Testis (tissue), 3 donors: ENCODE measurements around the gene TAS1R1. TPM values are rescaled to one million over a fixed set of nuclear protein-coding genes. Genes with fewer than 3 reads are reported as not detected.

ENCODE experiments used
- DNase-seq: peaks from one replicate; pipeline ENCODE4 v3.0.0-alpha.2; 2019
- H3K27ac ChIP-seq, 2 donors: fragments of 200-600 bp; sonication (generic); one replicate each; pipeline ENCODE4 v1.5.1; 2019
- H3K27me3 ChIP-seq: fragments of 200-600 bp; sonication (generic); one replicate; pipeline ENCODE4 v1.5.1; 2019
- H3K36me3 ChIP-seq: fragments of 200-600 bp; sonication (generic); one replicate; pipeline ENCODE4 v1.5.1; 2017; ENCODE audit warnings: low read depth; ENCODE audit errors: missing control alignments
- H3K4me1 ChIP-seq: fragments of 200-600 bp; sonication (generic); one replicate; pipeline ENCODE4 v1.5.1; 2019
- H3K4me3 ChIP-seq, 2 donors: fragments of 200-600 bp; sonication (generic); one replicate each; pipeline ENCODE4 v1.5.1; 2017 to 2019
- H3K9me3 ChIP-seq: fragments of 200-600 bp; sonication (generic); one replicate; pipeline ENCODE4 v1.5.1; 2017
- POLR2A ChIP-seq: fragments of 450-650 bp; IDR thresholded peaks from one replicate; pipeline ENCODE4 v1.6.1; 2017; ENCODE audit warnings: antibody characterized with exemption, mild to moderate bottlenecking, moderate library complexity
- WGBS, 2 donors: methylation state at CpG; one replicate each; pipeline ENCODE4 v1.1.5; 2018; 5-methylcytosine and 5-hydroxymethylcytosine counted together
- intact Hi-C: fragments of 100-400 bp; cut with DNase I; formaldehyde crosslinking; loops from one replicate; pipeline ENCODE4 v1.15.1; 2023; ENCODE audit warnings: low total_unique reads
- polyA plus RNA-seq: library from polyadenylated mRNA; stranded (reverse); fragments of 350-450 nt; fragmentation: Illumina TruSeq; extraction: RNeasy Lipid Tissue Mini Kit (QIAGEN cat#74804); gene quantifications from one replicate; pipeline ENCODE4 v1.2.3, GENCODE V29; 2014; ENCODE audit warnings: low read depth, low replicate concordance; ENCODE audit not compliant: insufficient read depth
- total RNA-seq, 2 donors: library from RNA; depleted of rRNA; stranded (reverse); fragments of >200 nt; gene quantifications; one replicate each; pipeline ENCODE4 v1.2.3, GENCODE V29; 2016
- TF ChIP-seq, protein P1 (sequence below), 3 experiments: fragments of 450-650 bp in 2 of 3; fragments of 200-600 bp in 1 of 3; sonication (generic) in 1 of 3; IDR thresholded peaks; one replicate each; pipeline ENCODE4 v1.5.1; 2016 to 2019; ENCODE audit warnings: antibody characterized with exemption in 3 of 3, mild to moderate bottlenecking in 2 of 3, moderate library complexity in 1 of 3

Gene TAS1R1
- total and polyA plus RNA-seq, 3 donors from 2014 or later: 5.1 to 5.6 (median 5.3) TPM

DNA sequence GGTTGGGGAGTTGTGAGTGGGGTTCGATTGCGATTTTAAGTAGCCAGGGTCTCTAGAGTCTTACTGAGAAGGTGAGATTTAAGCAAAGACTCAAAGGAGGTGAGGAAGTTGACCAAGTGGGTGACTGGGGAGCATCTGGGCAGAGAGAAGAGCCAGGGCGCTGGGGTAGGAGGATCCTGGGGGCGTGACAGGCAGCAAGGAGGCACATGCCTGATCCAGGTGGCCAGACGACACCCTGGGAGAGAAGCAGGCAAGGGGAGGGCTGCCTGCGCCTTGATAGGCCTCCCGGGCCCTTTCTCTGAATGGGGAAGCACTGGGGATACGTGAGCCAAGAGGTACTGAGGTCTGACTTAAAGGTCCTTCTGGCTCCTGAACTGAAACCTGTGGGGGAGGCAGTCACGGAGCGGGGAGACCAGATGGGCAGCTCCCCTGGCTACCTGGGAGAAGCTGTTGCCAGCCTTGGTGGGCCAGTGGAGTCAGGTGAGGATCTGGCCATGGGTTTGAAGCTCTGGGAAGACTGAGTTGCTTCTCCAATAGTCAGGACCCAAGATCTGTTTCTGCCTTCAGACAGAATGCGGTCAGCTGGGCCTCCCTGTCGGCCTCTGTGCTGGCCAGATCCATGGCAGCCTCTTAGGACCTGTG, 30.1 kb downstream of the TAS1R1 start:
- DNase-seq: no peak
- Histone ChIP-seq H3K27ac (no peak overlapping the region), H3K27me3 (no peaks in the 10 kb centered on the region), H3K4me1 (peaks cover 22% of the 10 kb centered on the region), H3K36me3 (no peaks in the 10 kb centered on the region), H3K4me3 (no peak overlapping the region), H3K9me3 (no peaks in the 10 kb centered on the region)
- TF ChIP-seq, protein P1, sequence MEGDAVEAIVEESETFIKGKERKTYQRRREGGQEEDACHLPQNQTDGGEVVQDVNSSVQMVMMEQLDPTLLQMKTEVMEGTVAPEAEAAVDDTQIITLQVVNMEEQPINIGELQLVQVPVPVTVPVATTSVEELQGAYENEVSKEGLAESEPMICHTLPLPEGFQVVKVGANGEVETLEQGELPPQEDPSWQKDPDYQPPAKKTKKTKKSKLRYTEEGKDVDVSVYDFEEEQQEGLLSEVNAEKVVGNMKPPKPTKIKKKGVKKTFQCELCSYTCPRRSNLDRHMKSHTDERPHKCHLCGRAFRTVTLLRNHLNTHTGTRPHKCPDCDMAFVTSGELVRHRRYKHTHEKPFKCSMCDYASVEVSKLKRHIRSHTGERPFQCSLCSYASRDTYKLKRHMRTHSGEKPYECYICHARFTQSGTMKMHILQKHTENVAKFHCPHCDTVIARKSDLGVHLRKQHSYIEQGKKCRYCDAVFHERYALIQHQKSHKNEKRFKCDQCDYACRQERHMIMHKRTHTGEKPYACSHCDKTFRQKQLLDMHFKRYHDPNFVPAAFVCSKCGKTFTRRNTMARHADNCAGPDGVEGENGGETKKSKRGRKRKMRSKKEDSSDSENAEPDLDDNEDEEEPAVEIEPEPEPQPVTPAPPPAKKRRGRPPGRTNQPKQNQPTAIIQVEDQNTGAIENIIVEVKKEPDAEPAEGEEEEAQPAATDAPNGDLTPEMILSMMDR (IDR thresholded peaks at IDR 0.05): no peak
- no peak for TF ChIP-seq POLR2A
- 73 to 80% methylated on average over 10 to 12 of the region's 12 CpGs for WGBS, 2 donors
- intact Hi-C loops: no loop called here

DNA sequence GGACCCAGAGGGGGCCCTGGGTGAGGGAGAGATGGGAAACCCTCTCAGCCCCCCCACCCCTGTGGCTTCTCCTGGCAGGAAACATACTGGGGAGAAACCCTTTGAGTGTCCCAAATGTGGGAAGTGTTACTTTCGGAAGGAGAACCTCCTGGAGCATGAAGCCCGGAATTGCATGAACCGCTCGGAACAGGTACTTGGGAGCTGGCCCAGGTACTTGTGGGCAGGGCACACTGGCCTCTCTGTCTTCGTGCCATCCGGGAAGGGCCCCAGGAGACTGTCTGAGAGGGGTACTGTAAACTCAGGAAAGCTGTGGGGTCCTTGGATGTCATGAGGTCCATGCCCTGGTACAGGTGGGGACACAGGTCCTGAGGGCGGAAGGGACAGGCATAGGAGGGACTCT, 30.7 kb downstream of the TAS1R1 start:
- WGBS, 2 donors: 85% methylated on average over 7 of the region's 7 CpGs; no CpG with 5 or more reads in 1 of the 2 donors
- intact Hi-C loops: no loop called here
- no peak for TF ChIP-seq POLR2A
- TF ChIP-seq, protein P1 (IDR thresholded peaks at IDR 0.05): no peak
- Histone ChIP-seq H3K27me3 (no peaks in the 10 kb centered on the region), H3K9me3 (no peaks in the 10 kb centered on the region), H3K36me3 (no peaks in the 10 kb centered on the region), H3K4me3 (no peak overlapping the region), H3K4me1 (peaks cover 17% of the 10 kb centered on the region), H3K27ac (no peak overlapping the region)
- no peak for DNase-seq

DNA sequence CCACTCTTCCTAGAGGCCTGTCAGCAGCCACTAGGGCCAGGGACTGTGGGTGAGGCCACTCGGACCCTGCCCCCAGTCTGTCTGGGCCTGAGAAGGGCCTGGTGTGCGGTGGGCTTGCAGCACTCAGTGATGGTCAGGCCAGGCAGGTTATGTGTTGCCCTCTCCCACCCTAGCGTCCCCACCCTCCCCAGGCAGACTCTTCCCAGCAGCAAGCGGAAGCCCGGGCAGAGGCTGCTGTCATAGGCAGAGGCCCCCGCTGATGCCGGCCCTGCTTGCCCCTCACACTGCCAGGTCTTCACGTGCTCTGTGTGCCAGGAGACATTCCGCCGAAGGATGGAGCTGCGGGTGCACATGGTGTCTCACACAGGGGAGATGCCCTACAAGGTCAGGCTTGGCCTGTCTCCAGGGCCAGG, 31.3 kb downstream of the TAS1R1 start:
- Histone ChIP-seq H3K36me3 (no peaks in the 10 kb centered on the region), H3K27ac (no peak overlapping the region), H3K9me3 (no peaks in the 10 kb centered on the region), H3K4me3 (no peak overlapping the region), H3K27me3 (no peaks in the 10 kb centered on the region), H3K4me1 (peaks cover 15% of the 10 kb centered on the region)
- TF ChIP-seq POLR2A: no peak
- TF ChIP-seq, protein P1 (IDR thresholded peaks at IDR 0.05): no peak
- peak; percentile 49 for DNase-seq
- WGBS, 2 donors: 51 to 75% methylated on average over 2 to 11 of the region's 11 CpGs
- intact Hi-C loops: no loop called here

DNA sequence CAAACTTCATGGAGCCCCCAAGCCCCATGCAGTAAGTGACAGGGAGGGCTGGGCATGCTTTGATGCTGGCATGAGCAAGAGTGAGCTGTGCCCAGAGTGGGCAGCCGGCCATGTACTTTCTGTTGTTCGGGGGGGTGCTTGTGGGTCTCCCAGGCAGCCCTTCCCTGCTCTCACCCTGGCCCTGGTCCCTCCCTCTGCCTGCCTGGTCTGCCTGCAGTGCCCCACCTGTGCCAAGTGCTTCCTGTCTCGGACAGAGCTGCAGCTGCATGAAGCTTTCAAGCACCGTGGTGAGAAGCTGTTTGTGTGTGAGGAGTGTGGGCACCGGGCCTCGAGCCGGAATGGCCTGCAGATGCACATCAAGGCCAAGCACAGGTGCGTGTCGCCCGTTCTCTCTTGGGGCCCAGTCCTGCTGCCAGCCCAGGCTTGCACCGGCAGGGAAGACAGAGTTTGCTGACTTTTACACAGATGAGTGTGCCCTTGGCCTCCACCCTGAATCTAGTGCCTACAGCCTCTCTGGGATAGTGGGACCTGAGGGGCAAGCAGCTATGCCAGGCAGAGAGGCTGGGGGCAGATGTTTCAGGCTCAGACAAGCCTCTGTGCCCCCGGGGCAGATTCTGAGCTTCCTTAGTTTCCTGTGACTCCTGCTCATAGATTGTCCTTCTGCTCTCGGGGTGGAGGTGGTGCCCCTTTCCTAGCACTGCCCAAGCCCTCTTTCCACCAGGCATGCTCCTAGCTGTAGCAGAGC, 32.3 kb downstream of the TAS1R1 start:
- 55 to 65% methylated on average over 2 to 8 of the region's 13 CpGs for WGBS, 2 donors
- Histone ChIP-seq H3K36me3 (no peaks in the 10 kb centered on the region), H3K9me3 (no peaks in the 10 kb centered on the region), H3K4me1 (peaks cover 13% of the 10 kb centered on the region), H3K4me3 (no peak overlapping the region), H3K27ac (no peak overlapping the region), H3K27me3 (no peaks in the 10 kb centered on the region)
- intact Hi-C loops: no loop called here
- peak; percentile 42 for DNase-seq
- TF ChIP-seq, protein P1 (IDR thresholded peaks at IDR 0.05): no peak
- no peak for TF ChIP-seq POLR2A
